Measurements from ENCODE around the gene ODF2L.
"Not testable (repeated sequence)": the region's sequence is repeated elsewhere in the genome, so short reads cannot be mapped to it uniquely, and the experiment has no call there.

The ODF2L gene

DNA sequence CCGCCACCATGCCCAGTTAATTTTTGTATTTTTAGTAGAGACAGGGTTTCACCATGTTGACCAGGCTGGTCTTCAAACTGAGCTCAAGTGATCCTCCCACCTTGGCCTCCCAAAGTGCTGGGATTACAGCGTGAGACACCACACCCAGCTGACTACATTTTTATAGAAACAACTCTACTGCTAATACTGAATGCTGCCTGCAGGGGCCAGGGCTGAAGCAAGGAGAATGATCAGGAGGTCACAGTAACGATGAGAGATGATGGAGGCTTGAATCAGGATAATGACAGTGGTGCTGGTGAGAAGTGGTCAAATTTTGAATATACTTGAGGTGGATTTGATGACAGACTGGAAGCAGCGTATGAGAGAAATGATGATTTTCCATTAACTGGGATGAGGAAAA lies 33.3 kb downstream of the ODF2L start:
- TF ChIP-seq Cebpa-rat (IDR thresholded peaks at IDR 0.05): no peak
- no peaks in the 10 kb centered on the region for H4K20me1 ChIP-seq
- H3K27ac ChIP-seq: no peak overlapping the region
- no peaks in the 10 kb centered on the region for H3K36me3 ChIP-seq
- no peaks in the 10 kb centered on the region for H3K4me1 ChIP-seq
- no peaks in the 10 kb centered on the region for H3K9me3 ChIP-seq
- H3K4me2 ChIP-seq: no peak overlapping the region
- H3K9ac ChIP-seq: no peak overlapping the region
- H3K4me3 ChIP-seq: no peak overlapping the region
- no peaks in the 10 kb centered on the region for H3K27me3 ChIP-seq

DNA sequence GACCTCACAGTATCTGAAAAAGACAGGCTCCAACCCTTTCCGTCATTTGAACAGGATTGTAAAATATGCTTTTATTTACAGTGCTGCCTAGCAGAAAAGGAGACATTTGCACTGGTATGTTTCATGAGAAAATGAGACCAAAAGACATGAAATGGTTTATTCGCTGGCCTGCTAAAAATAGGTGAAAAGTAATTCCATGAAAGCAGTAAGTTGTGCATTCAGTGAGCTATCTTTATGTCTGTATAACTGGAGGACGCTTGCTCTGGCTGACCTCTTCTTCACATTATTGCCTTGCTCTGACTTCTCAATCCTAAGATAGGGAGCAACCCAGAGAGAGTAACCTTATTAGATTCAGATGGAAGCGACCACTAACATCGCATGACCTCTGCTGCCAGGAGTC lies 38.3 kb downstream of the ODF2L start:
- no peak overlapping the region for H3K9ac ChIP-seq
- H3K36me3 ChIP-seq: no peaks in the 10 kb centered on the region
- H3K4me2 ChIP-seq: no peak overlapping the region
- no peaks in the 10 kb centered on the region for H3K9me3 ChIP-seq
- no peak for TF ChIP-seq Cebpa-rat (IDR thresholded peaks at IDR 0.05)
- H4K20me1 ChIP-seq: no peaks in the 10 kb centered on the region
- no peaks in the 10 kb centered on the region for H3K27me3 ChIP-seq
- no peak overlapping the region for H3K27ac ChIP-seq
- H3K4me1 ChIP-seq: no peaks in the 10 kb centered on the region
- H3K4me3 ChIP-seq: no peak overlapping the region

DNA sequence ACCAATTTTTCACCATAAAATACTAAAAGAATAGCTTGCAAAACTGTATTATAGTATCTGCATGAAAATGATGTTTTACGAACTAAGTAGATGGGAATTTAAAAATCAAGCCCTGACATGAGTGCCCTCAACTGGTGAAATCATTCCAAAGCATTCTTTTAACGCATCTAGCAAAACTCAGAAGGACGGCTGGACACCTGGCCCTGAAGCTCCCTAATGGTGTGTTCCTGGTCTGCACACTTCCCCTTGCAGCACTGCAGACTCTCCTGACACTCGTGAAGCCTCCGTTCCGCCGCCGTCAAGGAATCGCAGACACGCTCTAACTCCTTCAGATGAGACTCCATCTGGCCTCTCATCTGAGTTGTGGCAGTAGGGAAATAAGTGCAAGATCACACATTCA lies 39.9 kb downstream of the ODF2L start:
- H3K36me3 ChIP-seq: no peaks in the 10 kb centered on the region
- H4K20me1 ChIP-seq: no peaks in the 10 kb centered on the region
- H3K9ac ChIP-seq: no peak overlapping the region
- no peaks in the 10 kb centered on the region for H3K4me1 ChIP-seq
- no peak for TF ChIP-seq Cebpa-rat (IDR thresholded peaks at IDR 0.05)
- H3K4me3 ChIP-seq: no peak overlapping the region
- H3K4me2 ChIP-seq: no peak overlapping the region
- no peak overlapping the region for H3K27ac ChIP-seq
- H3K9me3 ChIP-seq: no peaks in the 10 kb centered on the region
- H3K27me3 ChIP-seq: no peaks in the 10 kb centered on the region

DNA sequence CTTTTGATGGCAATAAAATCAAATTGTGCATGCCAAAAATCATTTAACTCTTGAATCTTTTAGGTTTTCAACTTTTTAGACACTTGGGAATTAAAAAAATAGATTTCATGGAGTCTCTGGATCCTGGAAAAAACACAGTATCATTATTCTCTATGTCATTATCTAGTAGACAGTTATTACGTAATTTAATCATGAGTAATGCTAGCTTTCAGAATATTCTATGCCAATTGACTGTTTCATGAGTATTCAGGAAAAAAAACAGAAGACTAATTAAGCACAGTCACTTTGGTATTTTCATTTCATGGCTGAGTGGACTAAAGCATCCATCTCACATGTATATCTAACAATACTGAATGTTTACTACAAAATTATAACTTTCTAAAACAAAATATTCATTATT lies 44.0 kb downstream of the ODF2L start:
- Histone ChIP-seq H3K9me3 (no peaks in the 10 kb centered on the region), H3K4me3 (no peak overlapping the region), H3K4me1 (no peaks in the 10 kb centered on the region), H3K9ac (no peak overlapping the region), H3K27ac (no peak overlapping the region), H3K36me3 (no peaks in the 10 kb centered on the region), H4K20me1 (no peaks in the 10 kb centered on the region), H3K27me3 (no peaks in the 10 kb centered on the region), H3K4me2 (no peak overlapping the region)
- no peak for TF ChIP-seq Cebpa-rat (IDR thresholded peaks at IDR 0.05)

DNA sequence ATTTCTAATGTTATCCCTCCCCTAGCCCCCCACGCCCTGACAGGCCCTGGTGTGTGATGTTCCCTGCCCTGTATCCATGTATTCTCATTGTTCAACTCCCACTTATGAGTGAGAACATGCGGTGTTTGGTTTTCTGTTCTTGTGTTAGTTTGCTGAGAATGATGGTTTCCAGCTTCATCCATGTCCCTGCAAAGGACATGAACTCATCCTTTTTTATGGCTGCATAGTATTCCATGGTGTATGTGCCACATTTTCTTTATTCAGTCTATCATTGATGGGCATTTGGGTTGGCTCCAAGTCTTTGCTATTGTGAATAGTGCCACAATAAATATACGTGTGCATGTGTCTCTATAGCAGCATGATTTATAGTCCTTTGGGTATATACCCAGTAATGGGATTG lies 45.9 kb downstream of the ODF2L start:
- not testable (repeated sequence) for H3K27ac ChIP-seq

DNA sequence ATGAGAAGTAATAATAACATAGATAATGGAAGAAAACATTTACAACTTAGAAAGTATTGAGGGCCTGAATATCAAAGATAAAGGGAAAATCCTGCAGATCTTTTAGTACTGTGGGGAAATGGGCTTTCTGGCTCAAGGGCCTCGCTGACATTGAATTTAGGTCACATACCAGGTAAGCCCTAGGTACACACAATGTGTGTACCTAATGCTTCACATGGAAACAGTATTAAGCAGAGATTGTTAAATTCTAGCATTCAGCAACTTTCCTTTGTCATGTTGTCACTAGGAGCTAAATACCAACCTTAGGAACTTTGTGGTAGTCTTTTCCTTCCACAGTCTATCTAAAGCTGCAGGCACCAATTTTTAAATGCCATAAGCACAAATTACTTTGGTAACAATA lies 49.7 kb downstream of the ODF2L start:
- no peak overlapping the region for H3K9ac ChIP-seq
- TF ChIP-seq Cebpa-rat (IDR thresholded peaks at IDR 0.05): no peak

More for the DNA sequence above, 45.9 kb downstream of the ODF2L start:
- H3K9me3 ChIP-seq, H3K27me3 ChIP-seq, H3K36me3 ChIP-seq, H3K4me1 ChIP-seq, H4K20me1 ChIP-seq, H3K4me2 ChIP-seq, H3K9ac ChIP-seq, H3K4me3 ChIP-seq: not testable (repeated sequence)

DNA sequence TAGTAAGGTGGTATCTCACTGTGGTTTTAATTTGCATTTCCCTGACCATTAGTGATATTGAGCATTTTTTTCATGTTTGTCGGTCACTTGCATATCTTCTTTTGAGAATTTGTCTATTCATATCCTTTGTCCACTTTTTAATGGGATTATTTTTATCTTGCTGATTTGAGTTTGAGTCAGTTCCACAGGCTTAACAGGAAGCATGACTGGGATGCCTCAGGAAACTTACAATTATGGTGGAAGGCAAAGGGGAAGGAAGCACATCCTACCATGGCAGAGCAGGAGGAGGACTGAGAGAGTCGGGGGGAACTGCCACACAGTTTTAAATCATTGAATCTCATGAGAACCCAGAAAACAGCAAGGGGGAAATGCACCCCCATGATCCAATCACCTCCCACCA lies 51.1 kb downstream of the ODF2L start:
- Histone ChIP-seq H3K4me3 (no peak overlapping the region), H3K4me1 (no peaks in the 10 kb centered on the region), H4K20me1 (no peaks in the 10 kb centered on the region), H3K27me3 (no peaks in the 10 kb centered on the region), H3K9ac (no peak overlapping the region), H3K27ac (no peak overlapping the region), H3K36me3 (no peaks in the 10 kb centered on the region), H3K9me3 (no peaks in the 10 kb centered on the region), H3K4me2 (no peak overlapping the region)
- TF ChIP-seq Cebpa-rat (IDR thresholded peaks at IDR 0.05): no peak

More for the DNA sequence above, 49.7 kb downstream of the ODF2L start:
- Histone ChIP-seq H3K27me3 (no peaks in the 10 kb centered on the region), H3K27ac (no peak overlapping the region), H3K4me1 (no peaks in the 10 kb centered on the region), H3K9me3 (no peaks in the 10 kb centered on the region), H3K4me3 (no peak overlapping the region), H3K4me2 (no peak overlapping the region), H4K20me1 (no peaks in the 10 kb centered on the region), H3K36me3 (no peaks in the 10 kb centered on the region)

DNA sequence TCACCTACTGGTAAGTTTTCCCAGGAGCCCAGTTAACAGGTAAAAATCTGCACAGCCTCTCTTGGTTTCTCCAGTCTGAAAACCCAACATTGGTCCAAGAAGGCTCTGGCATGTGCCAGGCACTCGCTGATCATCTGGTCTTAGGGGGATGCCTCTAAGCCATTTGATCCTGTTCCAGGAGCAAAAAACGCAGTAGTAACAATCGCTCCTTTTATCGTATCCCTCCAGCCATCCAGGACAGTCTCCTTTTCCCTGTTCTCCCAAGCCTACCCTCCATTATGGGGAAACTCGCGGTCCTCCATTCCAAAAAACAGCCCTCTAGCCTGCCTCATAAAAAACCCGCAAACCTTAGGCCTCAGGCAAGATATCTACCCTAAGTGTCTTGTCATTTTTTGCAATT lies 56.2 kb downstream of the ODF2L start:
- H3K9me3 ChIP-seq: no peaks in the 10 kb centered on the region
- H3K4me2 ChIP-seq: no peak overlapping the region
- no peak overlapping the region for H3K4me3 ChIP-seq
- no peak overlapping the region for H3K9ac ChIP-seq
- H3K4me1 ChIP-seq: no peaks in the 10 kb centered on the region
- no peak for TF ChIP-seq Cebpa-rat (IDR thresholded peaks at IDR 0.05)
- H3K36me3 ChIP-seq: no peaks in the 10 kb centered on the region
- no peaks in the 10 kb centered on the region for H3K27me3 ChIP-seq
- H4K20me1 ChIP-seq: no peaks in the 10 kb centered on the region
- H3K27ac ChIP-seq: no peak overlapping the region

DNA sequence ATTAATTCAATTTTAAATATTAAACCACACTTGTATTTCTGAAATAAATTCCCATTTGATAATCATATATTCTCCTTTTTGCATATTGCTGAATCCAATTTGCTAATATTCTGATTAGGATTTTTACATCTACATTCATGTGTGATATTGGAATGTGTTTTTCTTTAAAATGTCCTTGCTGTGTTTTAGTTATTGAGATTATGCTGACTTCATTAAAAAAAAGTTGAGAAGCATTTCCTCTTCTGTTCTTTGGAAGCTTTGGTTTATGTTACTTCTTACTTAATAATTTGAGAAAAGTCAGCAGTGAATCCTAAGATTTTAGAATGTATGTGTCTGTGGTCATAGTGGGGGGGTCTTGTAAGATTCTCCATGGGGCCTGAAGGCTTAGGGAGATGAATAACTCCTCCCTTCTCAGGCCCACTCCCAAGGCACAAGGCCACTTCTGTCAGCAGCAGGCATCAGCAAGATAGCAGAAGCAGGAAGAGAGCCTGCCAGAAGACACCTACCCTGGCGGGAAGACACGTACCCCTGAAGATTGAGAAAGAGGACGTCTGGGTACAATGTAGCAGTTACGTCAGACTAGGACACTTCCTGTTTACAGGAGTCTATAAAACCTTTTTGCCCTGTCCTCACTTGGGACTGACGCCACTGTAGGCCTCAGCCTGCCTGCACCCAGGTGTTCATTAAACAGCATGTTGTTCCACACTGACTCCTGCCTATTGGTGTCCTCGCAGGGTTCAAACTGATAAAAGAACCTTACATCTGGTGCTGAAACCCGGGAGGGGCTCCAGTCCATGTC lies 56.9 kb downstream of the ODF2L start:
- no peak for TF ChIP-seq Cebpa-rat (IDR thresholded peaks at IDR 0.05)
- no peaks in the 10 kb centered on the region for H3K36me3 ChIP-seq
- no peak overlapping the region for H3K4me2 ChIP-seq

DNA sequence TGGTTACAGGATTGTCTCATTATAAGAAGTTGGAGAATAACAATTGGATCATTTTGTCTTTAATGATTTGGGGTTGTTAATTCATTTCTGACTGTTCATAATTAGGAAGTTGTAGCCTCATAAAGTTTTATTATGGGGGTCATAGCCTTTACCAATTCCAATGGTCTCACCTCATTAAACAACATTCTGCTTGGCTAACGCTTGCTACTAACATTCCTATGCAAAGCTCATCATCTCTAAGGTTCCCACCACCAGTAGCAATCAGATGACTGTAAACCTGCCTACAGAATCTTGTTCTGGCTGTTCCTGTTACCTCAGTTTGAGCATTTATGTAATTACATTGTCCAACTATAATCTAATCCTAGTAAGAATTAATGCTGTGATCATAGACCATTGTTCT lies 60.2 kb downstream of the ODF2L start:
- H4K20me1 ChIP-seq: no peaks in the 10 kb centered on the region
- no peaks in the 10 kb centered on the region for H3K27me3 ChIP-seq
- H3K4me2 ChIP-seq: no peak overlapping the region
- H3K4me3 ChIP-seq: no peak overlapping the region
- H3K9me3 ChIP-seq: no peaks in the 10 kb centered on the region
- TF ChIP-seq Cebpa-rat (IDR thresholded peaks at IDR 0.05): no peak
- H3K4me1 ChIP-seq: no peaks in the 10 kb centered on the region
- no peak overlapping the region for H3K9ac ChIP-seq
- no peak overlapping the region for H3K27ac ChIP-seq
- no peaks in the 10 kb centered on the region for H3K36me3 ChIP-seq

More for the DNA sequence above, 56.9 kb downstream of the ODF2L start:
- no peak overlapping the region for H3K9ac ChIP-seq
- no peaks in the 10 kb centered on the region for H3K4me1 ChIP-seq
- no peaks in the 10 kb centered on the region for H4K20me1 ChIP-seq
- no peak overlapping the region for H3K27ac ChIP-seq
- no peaks in the 10 kb centered on the region for H3K9me3 ChIP-seq
- no peak overlapping the region for H3K4me3 ChIP-seq
- no peaks in the 10 kb centered on the region for H3K27me3 ChIP-seq

DNA sequence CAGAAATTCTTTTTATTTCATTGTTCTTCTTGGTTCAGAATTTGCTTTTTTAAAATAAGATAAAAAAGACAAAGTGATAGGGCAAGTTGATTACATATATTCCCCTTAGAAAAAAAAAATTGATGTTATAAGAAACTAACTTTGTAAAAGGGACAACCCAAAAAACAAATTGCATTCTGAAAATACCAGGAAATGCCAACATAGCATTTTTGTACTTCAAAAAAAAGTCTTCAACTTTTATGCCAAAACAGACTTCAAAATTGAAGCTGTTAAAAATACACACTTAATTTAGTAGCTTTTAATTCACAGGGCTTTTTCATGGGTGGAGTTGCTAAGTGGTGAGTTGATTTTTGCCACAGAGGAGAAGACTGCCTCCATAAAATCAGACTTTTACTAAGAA lies 70.9 kb downstream of the ODF2L start:
- H3K9me3 ChIP-seq: no peaks in the 10 kb centered on the region
- H3K4me1 ChIP-seq: no peaks in the 10 kb centered on the region
- H3K4me2 ChIP-seq: no peak overlapping the region
- no peaks in the 10 kb centered on the region for H4K20me1 ChIP-seq
- H3K27me3 ChIP-seq: no peaks in the 10 kb centered on the region
- no peaks in the 10 kb centered on the region for H3K36me3 ChIP-seq
- no peak for TF ChIP-seq Cebpa-rat (IDR thresholded peaks at IDR 0.05)
- H3K4me3 ChIP-seq: no peak overlapping the region
- no peak overlapping the region for H3K27ac ChIP-seq
- no peak overlapping the region for H3K9ac ChIP-seq
